ENCODE measurements around the gene TMEM132E. TPM values are rescaled to one million over a fixed set of nuclear protein-coding genes. Genes with fewer than 3 reads are reported as not detected.
"Not testable (repeated sequence)": the region's sequence is repeated elsewhere in the genome, so short reads cannot be mapped to it uniquely, and the experiment has no call there.

The TMEM132E gene, protein sequence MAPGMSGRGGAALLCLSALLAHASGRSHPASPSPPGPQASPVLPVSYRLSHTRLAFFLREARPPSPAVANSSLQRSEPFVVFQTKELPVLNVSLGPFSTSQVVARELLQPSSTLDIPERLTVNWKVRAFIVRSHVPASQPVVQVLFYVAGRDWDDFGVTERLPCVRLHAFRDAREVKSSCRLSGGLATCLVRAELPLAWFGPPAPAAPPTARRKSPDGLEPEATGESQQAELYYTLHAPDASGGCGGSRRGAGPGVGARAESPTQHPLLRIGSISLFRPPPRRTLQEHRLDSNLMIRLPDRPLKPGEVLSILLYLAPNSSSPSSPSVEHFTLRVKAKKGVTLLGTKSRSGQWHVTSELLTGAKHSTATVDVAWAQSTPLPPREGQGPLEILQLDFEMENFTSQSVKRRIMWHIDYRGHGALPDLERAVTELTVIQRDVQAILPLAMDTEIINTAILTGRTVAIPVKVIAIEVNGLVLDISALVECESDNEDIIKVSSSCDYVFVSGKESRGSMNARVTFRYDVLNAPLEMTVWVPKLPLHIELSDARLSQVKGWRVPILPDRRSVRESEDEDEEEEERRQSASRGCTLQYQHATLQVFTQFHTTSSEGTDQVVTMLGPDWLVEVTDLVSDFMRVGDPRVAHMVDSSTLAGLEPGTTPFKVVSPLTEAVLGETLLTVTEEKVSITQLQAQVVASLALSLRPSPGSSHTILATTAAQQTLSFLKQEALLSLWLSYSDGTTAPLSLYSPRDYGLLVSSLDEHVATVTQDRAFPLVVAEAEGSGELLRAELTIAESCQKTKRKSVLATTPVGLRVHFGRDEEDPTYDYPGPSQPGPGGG (N-terminal part only)
- polyA plus RNA-seq (2013, experiment 1 of 4), result 0.44 TPM
- 0.36 TPM for polyA plus RNA-seq (2013, experiment 2 of 4)
- polyA plus RNA-seq (2013, experiment 3 of 4), result 0.80 TPM
- polyA plus RNA-seq (2013, experiment 4 of 4), result 0.49 TPM

DNA sequence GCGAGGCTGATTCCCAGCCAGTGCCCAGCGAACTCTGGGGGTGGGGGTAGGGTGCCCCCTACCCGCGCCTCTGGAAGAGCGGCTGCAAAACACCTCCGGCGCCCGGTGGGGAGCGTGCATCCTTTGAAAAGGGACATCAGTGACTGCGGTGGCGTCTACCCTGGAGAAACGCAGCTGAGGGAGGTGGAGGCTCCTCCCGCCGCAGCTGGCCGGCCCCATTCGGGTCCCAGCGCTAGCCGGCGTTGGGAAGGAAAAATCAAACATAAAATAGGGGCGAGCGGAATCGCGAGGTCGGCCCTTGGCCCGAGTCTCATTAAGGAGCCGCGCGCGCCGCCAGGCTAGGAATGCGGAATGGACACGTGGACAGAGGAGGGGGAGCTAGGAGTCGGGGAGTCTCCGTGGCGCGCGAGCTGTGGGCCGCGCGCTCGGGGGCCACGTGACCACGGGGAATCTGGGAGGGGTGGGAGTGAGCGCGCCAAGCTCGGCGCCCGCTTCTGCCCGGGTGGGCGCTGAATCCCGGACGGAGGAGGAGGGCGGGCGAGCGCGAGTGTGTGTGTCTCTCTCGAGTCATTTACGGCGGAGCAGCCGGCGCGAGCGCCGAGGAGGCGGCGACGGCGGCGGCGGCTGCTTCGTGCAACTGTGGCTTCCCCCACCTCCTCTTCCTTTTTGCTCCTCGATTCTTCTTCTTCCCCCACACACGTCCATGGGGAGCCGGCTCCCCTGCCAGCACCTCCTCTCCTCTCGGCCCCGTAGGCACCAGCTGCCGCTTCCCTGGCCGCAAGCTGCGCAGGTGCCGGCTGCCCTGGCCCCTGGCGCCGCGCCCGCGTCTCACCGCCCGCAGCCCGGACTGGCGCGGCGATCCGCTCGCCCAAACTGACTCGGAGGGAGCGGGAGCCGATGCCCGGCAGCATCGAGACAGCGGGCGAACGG, at the start of gene TMEM132E:
TMEM132E (plus strand) TSS at position 566 of the 930 bp plus-strand sequence. CDS start 1,495 bp downstream, outside the sequence.
- no peak within 1 kb of the TSS for H3K27ac ChIP-seq (ENCODE audit: insufficient read depth, low read depth, low read length, poor library complexity, severe bottlenecking)
- peak within 1 kb of the TSS; percentile 40 for H3K4me3 ChIP-seq (ENCODE audit: insufficient read depth, low read depth, low read length)
- H3K27me3 ChIP-seq (ENCODE audit: control insufficient read depth, insufficient read depth, low read length, poor library complexity, severe bottlenecking), result peaks cover 85% of the 10 kb centered on the region

DNA sequence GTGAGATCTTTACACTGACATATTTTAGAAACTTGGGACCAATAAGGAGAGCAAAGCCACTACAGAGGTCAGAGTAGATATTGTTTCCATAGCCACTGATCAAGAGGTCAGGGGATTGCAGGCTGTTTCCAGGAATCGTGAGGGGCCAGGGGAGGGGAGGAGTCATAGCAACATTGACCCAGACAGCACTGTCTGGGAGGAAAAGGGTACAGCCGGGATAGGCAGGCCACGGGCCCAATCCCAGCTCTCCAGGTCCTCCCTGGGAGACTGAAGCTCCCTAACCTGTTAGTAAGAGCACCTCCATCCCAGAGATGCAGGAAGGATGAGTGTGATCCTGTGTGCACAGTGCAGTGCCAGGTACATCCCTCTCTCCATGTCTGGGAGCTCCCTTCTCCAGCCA, 48.5 kb upstream of the TMEM132E start:
- Histone ChIP-seq H3K27ac (ENCODE audit: insufficient read depth, low read depth, low read length, poor library complexity, severe bottlenecking) (no peak overlapping the region), H3K4me1 (ENCODE audit: control insufficient read depth, insufficient read depth, low read length) (no peaks in the 10 kb centered on the region), H3K27me3 (ENCODE audit: control insufficient read depth, insufficient read depth, low read length, poor library complexity, severe bottlenecking) (no peaks in the 10 kb centered on the region), H3K36me3 (ENCODE audit: control insufficient read depth, insufficient read depth, low read length) (no peaks in the 10 kb centered on the region), H3K9me3 (ENCODE audit: control insufficient read depth, low read length) (no peaks in the 10 kb centered on the region), H3K4me3 (ENCODE audit: insufficient read depth, low read depth, low read length) (no peak overlapping the region)
- 72 to 77% methylated on average over 3 of the region's 3 CpGs for WGBS, 2 experiments

More for the DNA sequence above, at the start of gene TMEM132E:
- no peaks in the 10 kb centered on the region for H3K36me3 ChIP-seq (ENCODE audit: control insufficient read depth, insufficient read depth, low read length)
- peaks cover 34% of the 10 kb centered on the region for H3K4me1 ChIP-seq (ENCODE audit: control insufficient read depth, insufficient read depth, low read length)
- H3K9me3 ChIP-seq (ENCODE audit: control insufficient read depth, low read length), result no peaks in the 10 kb centered on the region
- 0% methylated on average over 101 of the region's 101 CpGs for WGBS, 2 experiments

DNA sequence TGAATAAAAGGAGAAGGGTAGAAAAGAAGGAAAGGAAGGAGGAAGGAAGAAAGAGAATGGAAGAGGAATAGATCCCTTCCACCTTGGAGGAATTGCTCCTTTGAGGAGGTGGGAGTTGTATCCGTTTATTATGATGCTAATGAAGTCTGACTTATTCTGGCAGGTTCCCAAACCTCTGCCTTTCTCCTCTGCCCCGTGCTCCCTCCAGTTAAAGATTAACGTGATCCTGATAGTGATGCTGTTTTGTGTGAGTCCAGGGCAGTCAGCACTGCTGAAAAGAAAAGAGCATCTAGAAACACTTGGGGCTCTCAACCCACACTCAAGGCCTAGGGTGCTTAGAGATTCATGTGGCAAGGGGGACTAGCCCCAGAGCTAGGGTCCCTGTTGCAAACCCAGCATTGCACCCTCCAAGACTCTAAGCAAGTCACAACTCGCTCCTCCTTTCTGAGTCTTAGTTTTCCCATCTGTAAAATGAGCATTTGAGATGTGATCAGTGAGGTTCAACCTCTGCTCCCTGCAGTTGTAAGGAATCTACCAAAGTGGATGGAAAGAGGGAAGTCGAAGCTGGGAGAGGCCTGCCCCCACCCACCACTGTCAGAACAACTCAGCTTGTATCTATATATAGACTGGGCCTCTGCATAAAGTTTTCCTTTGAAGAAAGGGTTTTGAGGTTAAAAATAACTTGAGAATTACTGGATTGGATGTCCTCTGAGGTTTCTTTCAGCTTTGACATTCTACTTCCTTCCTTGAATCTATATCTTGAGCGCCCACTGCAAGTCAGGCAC, 46.9 kb upstream of the TMEM132E start:
- no peak overlapping the region for H3K4me3 ChIP-seq (ENCODE audit: insufficient read depth, low read depth, low read length)
- no peak overlapping the region for H3K27ac ChIP-seq (ENCODE audit: insufficient read depth, low read depth, low read length, poor library complexity, severe bottlenecking)
- no peaks in the 10 kb centered on the region for H3K27me3 ChIP-seq (ENCODE audit: control insufficient read depth, insufficient read depth, low read length, poor library complexity, severe bottlenecking)
- 47 to 55% methylated on average over 5 to 6 of the region's 6 CpGs for WGBS, 2 experiments
- no peaks in the 10 kb centered on the region for H3K36me3 ChIP-seq (ENCODE audit: control insufficient read depth, insufficient read depth, low read length)
- H3K9me3 ChIP-seq (ENCODE audit: control insufficient read depth, low read length), result no peaks in the 10 kb centered on the region
- H3K4me1 ChIP-seq (ENCODE audit: control insufficient read depth, insufficient read depth, low read length), result no peaks in the 10 kb centered on the region

DNA sequence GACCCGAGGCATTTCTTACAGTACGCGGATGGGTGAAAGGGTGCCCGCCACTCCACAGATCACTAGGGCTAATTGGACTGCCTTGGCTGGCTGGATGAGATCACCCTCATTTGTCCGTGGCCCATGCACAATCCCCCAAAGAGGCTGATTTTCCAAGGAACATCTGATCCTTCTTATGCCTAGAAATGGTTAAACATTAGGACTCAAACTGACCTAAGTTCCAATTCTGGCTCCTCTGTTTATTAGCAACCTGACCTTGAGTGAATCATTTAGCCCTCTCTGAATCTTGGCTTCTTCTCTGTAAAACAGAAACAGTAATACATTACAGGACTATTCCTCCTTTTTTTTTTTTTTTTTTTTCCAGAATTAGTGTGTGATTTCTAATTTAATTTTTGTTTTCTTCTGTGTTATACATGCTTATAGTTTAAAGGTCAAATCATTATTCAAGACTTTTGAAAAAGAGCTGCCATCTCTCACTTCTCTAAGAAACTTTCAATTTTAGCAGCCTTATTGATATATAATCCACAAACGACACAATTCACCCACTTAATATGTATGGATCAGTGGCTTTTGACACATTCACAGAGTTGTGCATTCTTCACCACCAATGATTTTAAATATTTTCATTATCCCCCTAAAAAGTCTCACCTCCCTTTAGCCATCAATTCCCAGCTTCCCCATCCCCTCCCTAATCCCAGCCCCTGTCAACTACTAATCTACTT, 45.4 kb upstream of the TMEM132E start:
- WGBS, 2 experiments, result 90 to 91% methylated on average over 6 of the region's 6 CpGs
- no peaks in the 10 kb centered on the region for H3K36me3 ChIP-seq (ENCODE audit: control insufficient read depth, insufficient read depth, low read length)
- H3K4me1 ChIP-seq (ENCODE audit: control insufficient read depth, insufficient read depth, low read length), result no peaks in the 10 kb centered on the region
- no peaks in the 10 kb centered on the region for H3K27me3 ChIP-seq (ENCODE audit: control insufficient read depth, insufficient read depth, low read length, poor library complexity, severe bottlenecking)
- no peaks in the 10 kb centered on the region for H3K9me3 ChIP-seq (ENCODE audit: control insufficient read depth, low read length)
- no peak overlapping the region for H3K27ac ChIP-seq (ENCODE audit: insufficient read depth, low read depth, low read length, poor library complexity, severe bottlenecking)
- H3K4me3 ChIP-seq (ENCODE audit: insufficient read depth, low read depth, low read length), result no peak overlapping the region

DNA sequence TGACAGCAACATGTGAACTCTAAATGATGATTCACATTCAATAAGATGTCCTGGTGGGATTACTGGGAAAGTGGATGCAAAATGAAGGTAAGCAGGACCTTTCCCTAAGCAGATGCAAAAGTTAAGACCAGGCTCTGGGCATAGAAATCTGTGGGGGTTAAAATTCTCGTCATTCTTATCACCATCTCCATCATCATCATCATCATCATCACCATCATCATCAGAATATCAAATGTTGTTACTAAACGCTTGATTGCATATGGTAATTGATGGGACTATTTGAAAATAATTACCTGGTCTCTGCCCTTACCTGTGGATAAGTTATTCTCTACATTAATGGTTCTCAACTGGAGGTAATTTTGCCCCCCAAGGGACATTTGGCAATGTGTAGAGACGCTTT, 41.9 kb upstream of the TMEM132E start:
- no peak overlapping the region for H3K4me3 ChIP-seq (ENCODE audit: insufficient read depth, low read depth, low read length)
- peaks cover 17% of the 10 kb centered on the region for H3K27me3 ChIP-seq (ENCODE audit: control insufficient read depth, insufficient read depth, low read length, poor library complexity, severe bottlenecking)
- no peaks in the 10 kb centered on the region for H3K36me3 ChIP-seq (ENCODE audit: control insufficient read depth, insufficient read depth, low read length)
- H3K9me3 ChIP-seq (ENCODE audit: control insufficient read depth, low read length), result no peaks in the 10 kb centered on the region
- WGBS, 2 experiments, result 74 to 80% methylated on average over 1 to 2 of the region's 3 CpGs
- H3K27ac ChIP-seq (ENCODE audit: insufficient read depth, low read depth, low read length, poor library complexity, severe bottlenecking), result no peak overlapping the region
- H3K4me1 ChIP-seq (ENCODE audit: control insufficient read depth, insufficient read depth, low read length), result no peaks in the 10 kb centered on the region

DNA sequence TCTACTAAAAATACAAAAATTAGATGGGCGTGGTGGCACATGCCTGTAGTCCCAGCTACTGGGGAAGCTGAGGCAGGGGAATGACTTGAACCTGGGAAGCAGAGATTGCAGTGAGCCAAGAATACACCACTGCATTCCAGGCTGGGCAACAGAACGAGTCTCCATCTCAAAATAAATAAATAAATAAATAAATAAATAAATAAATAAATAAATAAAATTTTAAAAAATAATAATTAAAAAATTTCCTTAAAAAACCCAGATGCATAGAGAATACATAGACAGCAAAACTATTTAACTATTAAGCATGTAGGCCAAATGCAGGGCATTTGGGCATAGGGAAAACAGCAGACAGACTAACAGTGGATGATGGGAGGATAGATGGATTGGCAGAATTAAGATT, 40.8 kb upstream of the TMEM132E start:
- not testable (repeated sequence) for H3K4me1 ChIP-seq (ENCODE audit: control insufficient read depth, insufficient read depth, low read length); H3K27ac ChIP-seq (ENCODE audit: insufficient read depth, low read depth, low read length, poor library complexity, severe bottlenecking); H3K9me3 ChIP-seq (ENCODE audit: control insufficient read depth, low read length); H3K4me3 ChIP-seq (ENCODE audit: insufficient read depth, low read depth, low read length); H3K36me3 ChIP-seq (ENCODE audit: control insufficient read depth, insufficient read depth, low read length)
- peaks cover 21% of the 10 kb centered on the region for H3K27me3 ChIP-seq (ENCODE audit: control insufficient read depth, insufficient read depth, low read length, poor library complexity, severe bottlenecking)
- WGBS, 2 experiments, result 92 to 94% methylated on average over 1 of the region's 2 CpGs

DNA sequence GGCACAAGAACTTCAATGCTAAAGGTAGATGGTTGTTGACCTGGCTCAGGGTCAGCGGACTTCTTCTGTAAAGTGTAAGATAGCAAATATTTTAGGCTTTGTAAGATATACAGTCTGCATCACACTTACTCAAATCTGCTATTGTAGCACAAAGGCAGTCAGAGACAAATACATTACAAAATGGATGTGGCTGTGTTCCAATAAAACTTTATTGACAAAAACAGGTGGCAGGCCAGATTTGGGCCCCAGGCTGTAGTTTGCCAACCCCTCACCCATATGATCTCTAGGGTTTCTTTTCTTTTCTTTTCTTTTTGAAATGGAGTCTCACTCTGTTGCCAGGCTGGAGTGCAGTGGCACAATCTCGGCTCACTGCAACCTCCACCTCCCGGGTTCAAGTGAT, 39.5 kb upstream of the TMEM132E start:
- Histone ChIP-seq H3K27ac (ENCODE audit: insufficient read depth, low read depth, low read length, poor library complexity, severe bottlenecking) (no peak overlapping the region), H3K36me3 (ENCODE audit: control insufficient read depth, insufficient read depth, low read length) (no peaks in the 10 kb centered on the region), H3K4me1 (ENCODE audit: control insufficient read depth, insufficient read depth, low read length) (no peaks in the 10 kb centered on the region), H3K27me3 (ENCODE audit: control insufficient read depth, insufficient read depth, low read length, poor library complexity, severe bottlenecking) (peaks cover 21% of the 10 kb centered on the region), H3K4me3 (ENCODE audit: insufficient read depth, low read depth, low read length) (no peak overlapping the region), H3K9me3 (ENCODE audit: control insufficient read depth, low read length) (no peaks in the 10 kb centered on the region)
- 92 to 96% methylated on average over 2 to 3 of the region's 3 CpGs for WGBS, 2 experiments

DNA sequence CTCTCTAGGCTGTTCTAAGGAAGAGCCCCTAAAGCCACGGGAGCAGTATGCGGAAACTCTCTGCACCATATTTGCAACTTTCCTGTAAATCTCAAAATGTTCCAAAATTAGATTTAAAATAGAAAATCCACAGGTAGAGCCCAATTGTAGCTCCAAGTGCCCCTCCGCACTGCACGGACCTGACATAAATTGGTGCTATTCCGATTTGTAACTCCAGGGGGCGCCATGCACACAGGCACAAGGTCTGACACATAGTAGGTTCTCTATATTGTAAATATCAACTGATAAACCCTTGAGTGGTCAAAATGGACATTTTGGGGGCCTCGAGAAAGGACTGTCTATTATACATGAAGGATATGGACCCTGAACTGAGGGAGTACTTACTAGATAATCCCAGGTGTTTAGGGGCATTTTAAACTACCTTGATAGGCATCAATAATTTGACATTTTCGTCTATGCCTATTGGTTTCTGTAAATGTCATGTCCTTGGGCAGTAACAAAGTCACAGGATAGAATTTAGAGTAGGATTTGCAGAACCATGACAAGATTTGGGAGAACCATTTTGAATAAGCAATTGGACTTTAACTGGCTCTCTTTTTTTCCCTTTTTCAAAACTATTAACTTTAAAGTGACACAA, 36.6 kb upstream of the TMEM132E start:
- Histone ChIP-seq H3K27me3 (ENCODE audit: control insufficient read depth, insufficient read depth, low read length, poor library complexity, severe bottlenecking) (peaks cover 21% of the 10 kb centered on the region), H3K27ac (ENCODE audit: insufficient read depth, low read depth, low read length, poor library complexity, severe bottlenecking) (no peak overlapping the region), H3K9me3 (ENCODE audit: control insufficient read depth, low read length) (no peaks in the 10 kb centered on the region), H3K4me1 (ENCODE audit: control insufficient read depth, insufficient read depth, low read length) (no peaks in the 10 kb centered on the region), H3K4me3 (ENCODE audit: insufficient read depth, low read depth, low read length) (no peak overlapping the region), H3K36me3 (ENCODE audit: control insufficient read depth, insufficient read depth, low read length) (no peaks in the 10 kb centered on the region)
- WGBS, 2 experiments, result 13 to 14% methylated on average over 8 of the region's 8 CpGs
